ENCODE data around the gene ZSWIM7.
A peak's percentile ranks its signal among the peaks of the same experiment; 100 is the strongest.
"Not testable (repeated sequence)": the region's sequence is repeated elsewhere in the genome, so short reads cannot be mapped to it uniquely, and the experiment has no call there.

The ZSWIM7 gene

GRCh38 chr17:15999974-16000827, 697 bp upstream of the ZSWIM7 start:
- DNase-seq (ENCODE audit: low read depth) = peak; percentile 42
- TF ChIP-seq CTCF (IDR thresholded peaks at IDR 0.05; ENCODE audit: low read length, missing control alignments) = no peak
- peak overlapping the region; percentile 74 for H3K4me3 ChIP-seq (replicated peaks; ENCODE audit: low read depth, low read length)

GRCh38 chr17:15998031-15998562, 1.4 kb downstream of the ZSWIM7 start:
- H3K4me3 ChIP-seq (replicated peaks; ENCODE audit: low read depth, low read length) = peak overlapping the region; percentile 1
- TF ChIP-seq CTCF (IDR thresholded peaks at IDR 0.05; ENCODE audit: low read length, missing control alignments) = no peak
- DNase-seq (ENCODE audit: low read depth) = no peak

GRCh38 chr17:15996322-15996721, 3.2 kb downstream of the ZSWIM7 start:
- H3K4me3 ChIP-seq (replicated peaks; ENCODE audit: low read depth, low read length) = no peak overlapping the region
- no peak for TF ChIP-seq CTCF (IDR thresholded peaks at IDR 0.05; ENCODE audit: low read length, missing control alignments)
- DNase-seq (ENCODE audit: low read depth) = no peak

GRCh38 chr17:15981646-15982580, 17.6 kb downstream of the ZSWIM7 start:
- no peak for TF ChIP-seq CTCF (IDR thresholded peaks at IDR 0.05; ENCODE audit: low read length, missing control alignments)
- H3K4me3 ChIP-seq (replicated peaks; ENCODE audit: low read depth, low read length) = no peak overlapping the region
- DNase-seq (ENCODE audit: low read depth) = peak; percentile 71

- no peak for TF ChIP-seq CTCF (IDR thresholded peaks at IDR 0.05; ENCODE audit: low read length, missing control alignments)
- no peak overlapping the region for H3K4me3 ChIP-seq (replicated peaks; ENCODE audit: low read depth, low read length)
- DNase-seq (ENCODE audit: low read depth) = no peak
These were observed 18.3 kb downstream of the ZSWIM7 start for GRCh38 chr17:15981208-15981607.

GRCh38 chr17:15979013-15979412, 20.5 kb downstream of the ZSWIM7 start:
- H3K4me3 ChIP-seq (replicated peaks; ENCODE audit: low read depth, low read length); DNase-seq (ENCODE audit: low read depth): not testable (repeated sequence)

GRCh38 chr17:15978606-15979005, 20.9 kb downstream of the ZSWIM7 start:
- no peak for DNase-seq (ENCODE audit: low read depth)
- H3K4me3 ChIP-seq (replicated peaks; ENCODE audit: low read depth, low read length) = no peak overlapping the region
- no peak for TF ChIP-seq CTCF (IDR thresholded peaks at IDR 0.05; ENCODE audit: low read length, missing control alignments)

Measured in fibroblast of pulmonary artery (primary cell).